Left lobe of liver (tissue), 2 donors: ENCODE results near the gene FOSB. TPM values are rescaled to one million over a fixed set of nuclear protein-coding genes. Genes with fewer than 3 reads are reported as not detected.

ENCODE experiments used
- ATAC-seq: fragments of 200-7000 bp; cut with Tn5 transposase; one replicate; pipeline ENCODE4 v1.9.1; 2020; ENCODE audit warnings: mild to moderate bottlenecking, moderate library complexity
- DNase-seq: peaks from one replicate; pipeline ENCODE4 v3.0.0-alpha.2; 2020; ENCODE audit warnings: low spot score
- total RNA-seq: library from RNA; stranded (reverse); gene quantifications from one replicate; pipeline ENCODE4 v1.2.1, GENCODE V29; 2021
- donor health status: DM: no; HTN: no; CAD: no; lungs with moderate emphysema.
- donor health status: DM: no; HTN: yes; CAD: no.

Gene FOSB
- total RNA-seq, 1 donor from 2014 or later = 0.35 TPM

DNA sequence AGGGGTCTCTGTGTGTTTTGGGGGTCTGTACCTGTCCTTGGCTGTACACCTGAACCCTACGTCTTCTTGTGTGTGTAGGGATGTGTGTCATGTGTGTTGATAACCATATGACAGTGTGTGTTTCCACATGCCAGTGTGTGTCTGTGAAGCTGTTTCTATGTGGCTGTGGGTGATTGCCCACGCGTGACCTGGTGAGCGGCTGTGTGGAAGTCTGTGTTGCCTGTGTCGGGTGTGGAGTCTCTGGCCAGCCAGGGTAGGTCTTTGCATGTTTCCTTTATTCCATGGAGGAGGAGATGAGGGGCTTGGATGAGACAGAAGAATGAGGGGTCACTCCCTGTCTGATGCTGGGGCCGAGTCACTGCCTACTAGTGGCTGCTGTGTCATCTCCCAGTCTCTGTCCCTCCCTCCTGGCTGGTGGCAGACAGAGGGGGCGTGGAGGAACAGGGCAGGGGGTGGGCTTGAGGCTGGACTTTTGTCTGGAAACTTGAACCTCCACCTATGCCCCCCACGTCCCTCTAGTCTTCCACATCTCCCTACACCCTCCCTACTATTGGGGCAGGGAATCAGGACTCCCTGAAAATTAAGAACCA is 2.8 kb upstream of the FOSB start:
- ATAC-seq (no peak), DNase-seq (no peak)

DNA sequence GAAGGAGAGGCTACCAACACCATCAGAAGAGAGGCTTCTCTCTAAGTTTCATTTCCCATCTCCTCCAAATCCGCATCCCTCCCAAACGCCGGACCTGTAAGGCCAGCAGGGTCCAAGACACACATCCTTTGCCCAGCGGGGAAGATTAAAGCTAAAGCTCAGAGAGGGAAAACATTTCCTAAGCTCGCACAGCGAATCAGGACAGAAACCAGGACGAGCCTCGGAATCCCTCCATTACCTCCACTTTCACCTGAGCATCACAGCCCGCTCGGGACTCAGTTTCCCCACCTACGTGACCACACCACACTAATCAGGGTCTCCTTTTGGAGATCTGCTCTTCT is 711 bp upstream of the FOSB start:
- DNase-seq = no peak
- ATAC-seq = no peak

- no peak for DNase-seq
- no peak for ATAC-seq
Observed at GRCh38 chr19:45468159-45468651, 409 bp downstream of the FOSB start.

DNA sequence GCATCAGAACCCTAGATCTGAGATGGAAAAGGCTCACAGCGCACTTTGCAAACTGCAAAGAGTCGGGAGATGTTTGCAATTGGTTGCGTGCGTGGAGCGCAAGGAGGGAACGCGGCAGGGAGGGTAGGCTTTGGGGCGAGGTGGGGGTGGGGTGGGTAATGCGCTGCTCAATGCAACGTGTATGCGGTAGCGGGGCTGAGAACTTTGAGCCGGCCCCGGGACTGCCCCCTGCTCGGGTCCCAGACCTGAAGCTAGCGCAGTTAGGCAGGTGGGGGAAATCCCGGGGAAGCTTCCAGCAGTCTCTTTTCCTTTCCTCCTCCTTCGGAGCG is 971 bp downstream of the FOSB start:
- ATAC-seq = peak; percentile 45
- DNase-seq = no peak

DNA sequence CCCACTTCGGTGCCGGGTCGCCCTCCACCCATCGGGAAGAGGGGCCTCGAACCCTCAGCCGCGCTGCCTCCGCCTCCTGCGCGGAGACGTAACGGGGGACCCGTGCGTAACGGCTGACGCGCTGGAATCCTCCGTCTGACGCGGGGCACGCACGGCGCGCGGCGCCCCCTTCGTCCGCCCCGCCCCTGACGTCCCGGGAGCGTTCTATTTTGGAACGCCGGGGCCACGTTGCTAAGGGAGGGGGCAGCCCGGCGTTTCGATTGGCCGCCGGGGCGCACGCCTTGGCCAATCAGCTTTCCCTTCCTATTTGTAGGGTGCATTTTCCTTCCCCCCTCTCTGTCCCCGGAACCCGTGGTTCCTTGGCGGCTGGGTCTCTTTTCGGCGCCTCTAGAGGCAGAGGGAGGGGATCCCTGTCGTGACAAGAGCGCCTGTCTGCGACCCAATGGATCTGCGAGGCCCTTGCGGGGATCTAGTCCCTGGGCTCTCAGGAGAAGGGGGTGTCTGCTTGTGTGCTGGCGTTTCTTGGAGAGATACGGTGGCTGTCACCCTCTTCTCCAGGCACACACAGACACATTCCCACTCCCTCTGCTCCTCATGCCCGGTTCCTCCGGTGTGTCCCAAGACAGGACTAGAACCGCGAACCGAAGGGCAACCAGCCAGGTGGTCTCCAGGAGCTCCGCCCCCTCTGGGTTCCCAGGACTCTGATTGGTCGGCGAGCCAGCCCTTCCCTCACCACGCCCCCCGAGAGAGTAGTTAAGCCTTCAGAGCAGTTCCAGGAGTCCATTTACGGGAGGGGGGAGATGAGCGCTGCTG is 1.5 kb downstream of the FOSB start:
- peak; percentile 83 for ATAC-seq
- DNase-seq = peak; percentile 92

DNA sequence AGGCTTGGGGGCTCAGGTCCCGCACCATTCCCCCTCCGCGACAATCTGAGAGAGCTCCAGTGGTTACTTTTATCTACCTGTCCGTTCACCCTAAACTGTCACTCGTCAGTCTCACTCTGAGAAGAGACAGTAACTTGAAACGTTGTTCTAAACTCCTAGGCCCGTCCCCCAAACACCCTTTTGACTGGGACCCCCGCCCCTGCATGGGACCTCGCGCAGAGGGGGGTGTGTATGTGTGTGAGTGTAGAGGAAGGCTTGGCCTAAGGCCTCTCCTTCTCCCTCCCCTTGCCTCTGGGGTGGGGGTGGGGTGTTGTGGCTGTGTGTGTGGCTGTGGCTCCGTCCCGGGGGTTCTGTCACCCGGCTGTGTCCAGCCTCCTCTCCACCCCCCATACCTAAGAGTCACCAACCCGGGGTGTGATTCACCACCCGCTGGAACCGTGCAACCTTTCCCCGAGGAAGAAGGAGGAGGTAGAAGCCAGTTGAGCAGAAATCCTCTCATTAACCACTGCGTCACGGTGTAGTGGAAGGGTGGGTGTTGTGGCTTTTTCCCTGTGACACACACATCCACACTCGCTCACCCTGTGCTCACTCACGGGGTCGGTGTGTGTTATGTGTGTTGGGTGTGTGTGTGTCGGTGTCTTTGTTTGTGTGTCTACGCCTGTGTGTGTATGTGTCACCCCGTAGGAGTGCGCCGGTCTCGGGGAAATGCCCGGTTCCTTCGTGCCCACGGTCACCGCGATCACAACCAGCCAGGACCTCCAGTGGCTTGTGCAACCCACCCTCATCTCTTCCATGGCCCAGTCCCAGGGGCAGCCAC is 2.4 kb downstream of the FOSB start:
- DNase-seq (no peak), ATAC-seq (no peak)

DNA sequence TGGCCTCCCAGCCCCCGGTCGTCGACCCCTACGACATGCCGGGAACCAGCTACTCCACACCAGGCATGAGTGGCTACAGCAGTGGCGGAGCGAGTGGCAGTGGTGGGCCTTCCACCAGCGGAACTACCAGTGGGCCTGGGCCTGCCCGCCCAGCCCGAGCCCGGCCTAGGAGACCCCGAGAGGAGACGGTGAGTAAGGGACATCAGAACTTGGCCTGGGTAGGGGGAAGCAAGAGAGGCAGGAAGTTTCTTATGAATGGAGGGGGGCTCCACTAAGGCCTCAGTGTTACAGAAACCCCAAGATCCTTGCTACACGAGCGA is 2.9 kb downstream of the FOSB start:
- ATAC-seq = no peak
- no peak for DNase-seq

GRCh38 chr19:45471111-45471930 is 3.5 kb downstream of the FOSB start:
- no peak for ATAC-seq
- no peak for DNase-seq

GRCh38 chr19:45471931-45472562 is 4.3 kb downstream of the FOSB start:
- ATAC-seq = no peak
- no peak for DNase-seq

- no peak for DNase-seq
- ATAC-seq = no peak
Observed at GRCh38 chr19:45472563-45473366, 5.0 kb downstream of the FOSB start.

- no peak for ATAC-seq
- no peak for DNase-seq
Observed at GRCh38 chr19:45473367-45473681, 5.5 kb downstream of the FOSB start.

DNA sequence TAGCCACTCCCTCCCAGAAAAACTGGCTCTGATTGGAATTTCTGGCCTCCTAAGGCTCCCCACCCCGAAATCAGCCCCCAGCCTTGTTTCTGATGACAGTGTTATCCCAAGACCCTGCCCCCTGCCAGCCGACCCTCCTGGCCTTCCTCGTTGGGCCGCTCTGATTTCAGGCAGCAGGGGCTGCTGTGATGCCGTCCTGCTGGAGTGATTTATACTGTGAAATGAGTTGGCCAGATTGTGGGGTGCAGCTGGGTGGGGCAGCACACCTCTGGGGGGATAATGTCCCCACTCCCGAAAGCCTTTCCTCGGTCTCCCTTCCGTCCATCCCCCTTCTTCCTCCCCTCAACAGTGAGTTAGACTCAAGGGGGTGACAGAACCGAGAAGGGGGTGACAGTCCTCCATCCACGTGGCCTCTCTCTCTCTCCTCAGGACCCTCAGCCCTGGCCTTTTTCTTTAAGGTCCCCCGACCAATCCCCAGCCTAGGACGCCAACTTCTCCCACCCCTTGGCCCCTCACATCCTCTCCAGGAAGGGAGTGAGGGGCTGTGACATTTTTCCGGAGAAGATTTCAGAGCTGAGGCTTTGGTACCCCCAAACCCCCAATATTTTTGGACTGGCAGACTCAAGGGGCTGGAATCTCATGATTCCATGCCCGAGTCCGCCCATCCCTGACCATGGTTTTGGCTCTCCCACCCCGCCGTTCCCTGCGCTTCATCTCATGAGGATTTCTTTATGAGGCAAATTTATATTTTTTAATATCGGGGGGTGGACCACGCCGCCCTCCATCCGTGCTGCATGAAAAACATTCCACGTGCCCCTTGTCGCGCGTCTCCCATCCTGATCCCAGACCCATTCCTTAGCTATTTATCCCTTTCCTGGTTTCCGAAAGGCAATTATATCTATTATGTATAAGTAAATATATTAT is 6.1 kb downstream of the FOSB start:
- no peak for ATAC-seq
- no peak for DNase-seq

GRCh38 chr19:45474606-45475521 is 7.1 kb downstream of the FOSB start:
- ATAC-seq = no peak
- DNase-seq = no peak

GRCh38 chr19:45475537-45476291 is 7.9 kb downstream of the FOSB start:
- DNase-seq = no peak

GRCh38 chr19:45476304-45476703 is 8.5 kb downstream of the FOSB start:
- no peak for DNase-seq
- ATAC-seq = no peak

More at GRCh38 chr19:45475537-45476291, 7.9 kb downstream of the FOSB start:
- ATAC-seq = no peak

- ATAC-seq (no peak), DNase-seq (no peak)
Observed at GRCh38 chr19:45477186-45477585, 9.4 kb downstream of the FOSB start.
